Glutamatergic neuron (in vitro differentiated cells): ENCODE measurements around the gene ZMYND11. TPM values are rescaled to one million over a fixed set of nuclear protein-coding genes. Genes with fewer than 3 reads are reported as not detected.
"Not testable (repeated sequence)": the region's sequence is repeated elsewhere in the genome, so short reads cannot be mapped to it uniquely, and the experiment has no call there.

Experiments
- DNase-seq: peaks from one replicate; pipeline ENCODE4 v3.0.0; 2022
- H3K27ac Mint-ChIP-seq: one replicate; pipeline ENCODE4 v1.8.0; 2020; ENCODE audit warnings: mild to moderate bottlenecking, mixed read lengths, inconsistent platforms; ENCODE audit not compliant: unreplicated experiment
- H3K27me3 Mint-ChIP-seq: one replicate; pipeline ENCODE4 v1.8.0; 2020; ENCODE audit warnings: mild to moderate bottlenecking, moderate library complexity, mixed read lengths, inconsistent platforms; ENCODE audit not compliant: unreplicated experiment
- H3K36me3 Mint-ChIP-seq: one replicate; pipeline ENCODE4 v1.8.0; 2020; ENCODE audit warnings: mild to moderate bottlenecking, mixed read lengths, inconsistent platforms; ENCODE audit not compliant: unreplicated experiment
- H3K4me1 Mint-ChIP-seq: one replicate; pipeline ENCODE4 v1.8.0; 2020; ENCODE audit warnings: mild to moderate bottlenecking, low read depth, mixed read lengths, inconsistent platforms; ENCODE audit not compliant: unreplicated experiment
- H3K4me3 Mint-ChIP-seq: one replicate; pipeline ENCODE4 v1.8.0; 2020; ENCODE audit warnings: mild to moderate bottlenecking, mixed read lengths, inconsistent platforms; ENCODE audit not compliant: unreplicated experiment
- H3K9me3 Mint-ChIP-seq: one replicate; pipeline ENCODE4 v1.8.0; 2020; ENCODE audit warnings: mild to moderate bottlenecking, moderate library complexity, mixed read lengths, inconsistent platforms; ENCODE audit not compliant: unreplicated experiment
- CTCF ChIP-seq: fragments of 200-600 bp; sonication (generic); IDR thresholded peaks from one replicate; pipeline ENCODE4 v1.5.0; 2021; ENCODE audit not compliant: partially characterized antibody, unreplicated experiment
- total RNA-seq: library from RNA; stranded (reverse); fragmentation: NEBNext Ultra II Directional; extraction: Animal tissue kit (Norgen Biotek cat#: 25700); gene quantifications from one replicate; pipeline ENCODE4 v1.2.1, GENCODE V29; 2021; ENCODE audit not compliant: unreplicated experiment

The ZMYND11 gene
- total RNA-seq, 1 donor from 2014 or later = 26.6 TPM

DNA sequence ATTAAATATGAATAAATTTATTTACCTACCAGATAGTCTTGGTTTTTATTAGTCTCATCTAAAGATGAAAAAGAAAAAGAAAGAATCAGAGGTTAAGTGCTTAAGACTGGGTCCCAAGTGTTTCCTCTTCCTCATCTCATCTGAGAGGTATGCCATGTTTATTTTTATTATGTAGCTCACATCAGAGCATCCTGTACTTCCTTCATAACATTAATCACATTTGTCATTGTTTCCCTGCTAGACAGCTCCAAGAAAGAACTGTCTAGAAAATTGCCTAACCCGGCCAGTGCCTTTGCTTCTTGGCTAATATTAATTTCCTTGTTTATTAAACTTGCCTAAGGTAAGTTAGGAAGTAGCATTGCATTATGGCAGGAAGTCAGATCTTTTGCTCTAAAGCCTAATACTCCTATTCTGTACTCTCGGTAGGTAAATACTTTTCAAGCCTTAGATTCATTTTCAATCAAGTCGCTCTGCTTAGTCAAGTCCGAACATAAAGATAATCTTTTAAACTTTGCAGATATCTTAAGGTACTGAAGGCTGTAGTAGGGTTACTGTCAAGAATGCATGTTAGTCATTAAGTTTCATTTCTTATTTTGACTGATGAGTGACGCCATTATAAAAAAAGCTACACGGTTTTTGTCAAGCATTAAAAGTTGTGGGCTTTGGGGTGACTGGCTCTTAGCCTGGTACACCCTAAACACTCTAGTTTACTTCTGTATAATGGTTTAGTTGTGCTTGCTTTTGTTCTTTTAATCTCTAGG is 47.4 kb downstream of the ZMYND11 start:
- Mint-ChIP-seq H3K36me3 (peaks cover 17% of the 10 kb centered on the region), H3K27ac (no peak overlapping the region), H3K9me3 (peaks cover 2% of the 10 kb centered on the region), H3K27me3 (no peaks in the 10 kb centered on the region), H3K4me3 (no peak overlapping the region), H3K4me1 (no peaks in the 10 kb centered on the region)
- DNase-seq = no peak
- TF ChIP-seq CTCF = no peak

DNA sequence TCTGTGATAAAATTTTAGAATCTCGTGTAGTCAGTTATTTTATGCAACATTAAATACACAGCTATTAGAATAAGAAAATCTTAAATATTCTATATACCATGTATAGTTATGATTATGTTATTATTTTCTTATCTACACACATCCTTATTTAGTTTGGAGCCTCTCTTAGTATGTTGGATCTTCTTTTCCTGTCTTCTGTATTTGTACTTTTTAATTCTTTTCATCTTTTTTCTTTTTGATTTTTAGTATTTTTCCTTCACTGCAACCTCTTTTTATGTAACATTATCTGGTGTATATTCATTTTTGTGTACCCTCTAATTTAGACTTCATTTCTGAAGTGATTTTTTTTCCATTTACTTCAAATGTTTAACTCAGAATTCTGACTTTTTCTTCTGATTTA is 48.9 kb downstream of the ZMYND11 start:
- Mint-ChIP-seq H3K27ac (no peak overlapping the region), H3K27me3 (no peaks in the 10 kb centered on the region), H3K9me3 (peaks cover 2% of the 10 kb centered on the region), H3K36me3 (peaks cover 17% of the 10 kb centered on the region), H3K4me3 (no peak overlapping the region), H3K4me1 (no peaks in the 10 kb centered on the region)
- DNase-seq = no peak
- TF ChIP-seq CTCF = no peak

- no peak overlapping the region for H3K27ac Mint-ChIP-seq
- no peak overlapping the region for H3K4me3 Mint-ChIP-seq
- H3K4me1 Mint-ChIP-seq = no peaks in the 10 kb centered on the region
- peaks cover 2% of the 10 kb centered on the region for H3K9me3 Mint-ChIP-seq
- TF ChIP-seq CTCF = no peak
- no peaks in the 10 kb centered on the region for H3K27me3 Mint-ChIP-seq
- no peak for DNase-seq
- peaks cover 17% of the 10 kb centered on the region for H3K36me3 Mint-ChIP-seq
Measured at GRCh38 chr10:184911-185310, 49.7 kb downstream of the ZMYND11 start.

- not testable (repeated sequence) for H3K27ac Mint-ChIP-seq, H3K4me1 Mint-ChIP-seq, H3K4me3 Mint-ChIP-seq, H3K9me3 Mint-ChIP-seq, H3K27me3 Mint-ChIP-seq, DNase-seq
- H3K36me3 Mint-ChIP-seq = peaks cover 17% of the 10 kb centered on the region
Measured at GRCh38 chr10:185571-185970, 50.3 kb downstream of the ZMYND11 start.

- Mint-ChIP-seq H3K4me3 (no peak overlapping the region), H3K27me3 (no peaks in the 10 kb centered on the region), H3K9me3 (peaks cover 2% of the 10 kb centered on the region), H3K27ac (no peak overlapping the region), H3K36me3 (peaks cover 17% of the 10 kb centered on the region), H3K4me1 (no peaks in the 10 kb centered on the region)
- no peak for DNase-seq
- TF ChIP-seq CTCF = no peak
Measured at GRCh38 chr10:186911-187310, 51.7 kb downstream of the ZMYND11 start.
